ENCODE measurements around the gene ERC1. TPM values are rescaled to one million over a fixed set of nuclear protein-coding genes. Genes with fewer than 3 reads are reported as not detected.

Gene ERC1
- polyA plus RNA-seq, 1 donor from 2014 or later: 7.1 TPM

DNA sequence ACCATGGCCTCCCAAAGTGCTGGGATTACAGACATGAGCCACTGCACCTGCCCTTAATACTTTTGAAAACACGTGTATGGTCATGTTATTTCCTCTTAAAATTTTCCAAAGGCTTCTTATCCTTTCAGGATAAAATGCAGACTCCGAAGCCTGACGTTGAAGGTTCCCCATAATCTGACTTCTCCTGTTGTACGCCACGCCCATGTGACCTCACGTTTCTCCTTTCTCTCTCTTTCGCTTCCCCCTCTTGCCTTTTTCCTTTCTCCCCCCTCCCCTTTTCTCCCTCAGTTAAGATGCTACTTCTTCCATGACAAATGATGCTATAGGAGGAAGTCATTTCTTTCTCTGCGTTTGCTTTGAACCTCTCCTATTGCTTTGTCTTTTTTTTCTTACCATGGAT lies 337.4 kb downstream of the ERC1 start:
- H3K27ac ChIP-seq (ENCODE audit: low read length): no peak overlapping the region
- H4K20me1 ChIP-seq (ENCODE audit: insufficient read depth): no peaks in the 10 kb centered on the region
- no peaks in the 10 kb centered on the region for H3K79me2 ChIP-seq (replicated peaks; ENCODE audit: insufficient read depth, low read length)
- H3K9ac ChIP-seq (ENCODE audit: low read length): no peak overlapping the region
- no peaks in the 10 kb centered on the region for H3K9me2 ChIP-seq (ENCODE audit: insufficient read depth, low read length)
- H2AFZ ChIP-seq (ENCODE audit: low read depth, low read length): no peak overlapping the region
- H3F3A ChIP-seq (ENCODE audit: insufficient read depth, low read length, poor library complexity, severe bottlenecking): no peaks in the 10 kb centered on the region
- no peaks in the 10 kb centered on the region for H3K36me3 ChIP-seq (ENCODE audit: insufficient read depth, low read length)
- no peaks in the 10 kb centered on the region for H3K9me3 ChIP-seq (ENCODE audit: low read length)
- no peaks in the 10 kb centered on the region for H3K27me3 ChIP-seq (ENCODE audit: insufficient read depth, low read depth, low read length)
- TF ChIP-seq REST (IDR thresholded peaks at IDR 0.05; ENCODE audit: borderline replicate concordance) (no peak), TAF1 (IDR thresholded peaks at IDR 0.05; ENCODE audit: low read depth) (no peak), SMC3 (conservative IDR thresholded peaks at IDR 0.05; ENCODE audit: poor library complexity) (no peak), EP300 (conservative IDR thresholded peaks at IDR 0.05; ENCODE audit: poor library complexity, severe bottlenecking) (no peak), POLR2AphosphoS5 (IDR thresholded peaks at IDR 0.05) (no peak), MXI1 (conservative IDR thresholded peaks at IDR 0.05; ENCODE audit: poor library complexity, severe bottlenecking) (no peak), EZH2 (IDR thresholded peaks at IDR 0.05; ENCODE audit: borderline replicate concordance, insufficient read depth, low read length, poor library complexity, severe bottlenecking) (no peak), RAD21 (conservative IDR thresholded peaks at IDR 0.05) (no peak)
- TF ChIP-seq, protein P1, sequence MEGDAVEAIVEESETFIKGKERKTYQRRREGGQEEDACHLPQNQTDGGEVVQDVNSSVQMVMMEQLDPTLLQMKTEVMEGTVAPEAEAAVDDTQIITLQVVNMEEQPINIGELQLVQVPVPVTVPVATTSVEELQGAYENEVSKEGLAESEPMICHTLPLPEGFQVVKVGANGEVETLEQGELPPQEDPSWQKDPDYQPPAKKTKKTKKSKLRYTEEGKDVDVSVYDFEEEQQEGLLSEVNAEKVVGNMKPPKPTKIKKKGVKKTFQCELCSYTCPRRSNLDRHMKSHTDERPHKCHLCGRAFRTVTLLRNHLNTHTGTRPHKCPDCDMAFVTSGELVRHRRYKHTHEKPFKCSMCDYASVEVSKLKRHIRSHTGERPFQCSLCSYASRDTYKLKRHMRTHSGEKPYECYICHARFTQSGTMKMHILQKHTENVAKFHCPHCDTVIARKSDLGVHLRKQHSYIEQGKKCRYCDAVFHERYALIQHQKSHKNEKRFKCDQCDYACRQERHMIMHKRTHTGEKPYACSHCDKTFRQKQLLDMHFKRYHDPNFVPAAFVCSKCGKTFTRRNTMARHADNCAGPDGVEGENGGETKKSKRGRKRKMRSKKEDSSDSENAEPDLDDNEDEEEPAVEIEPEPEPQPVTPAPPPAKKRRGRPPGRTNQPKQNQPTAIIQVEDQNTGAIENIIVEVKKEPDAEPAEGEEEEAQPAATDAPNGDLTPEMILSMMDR (IDR thresholded peaks at IDR 0.05; ENCODE audit: poor library complexity, severe bottlenecking): no peak
- H3K4me3 ChIP-seq (ENCODE audit: low read length): no peak overlapping the region
- H3K4me2 ChIP-seq (ENCODE audit: low read length): no peak overlapping the region

DNA sequence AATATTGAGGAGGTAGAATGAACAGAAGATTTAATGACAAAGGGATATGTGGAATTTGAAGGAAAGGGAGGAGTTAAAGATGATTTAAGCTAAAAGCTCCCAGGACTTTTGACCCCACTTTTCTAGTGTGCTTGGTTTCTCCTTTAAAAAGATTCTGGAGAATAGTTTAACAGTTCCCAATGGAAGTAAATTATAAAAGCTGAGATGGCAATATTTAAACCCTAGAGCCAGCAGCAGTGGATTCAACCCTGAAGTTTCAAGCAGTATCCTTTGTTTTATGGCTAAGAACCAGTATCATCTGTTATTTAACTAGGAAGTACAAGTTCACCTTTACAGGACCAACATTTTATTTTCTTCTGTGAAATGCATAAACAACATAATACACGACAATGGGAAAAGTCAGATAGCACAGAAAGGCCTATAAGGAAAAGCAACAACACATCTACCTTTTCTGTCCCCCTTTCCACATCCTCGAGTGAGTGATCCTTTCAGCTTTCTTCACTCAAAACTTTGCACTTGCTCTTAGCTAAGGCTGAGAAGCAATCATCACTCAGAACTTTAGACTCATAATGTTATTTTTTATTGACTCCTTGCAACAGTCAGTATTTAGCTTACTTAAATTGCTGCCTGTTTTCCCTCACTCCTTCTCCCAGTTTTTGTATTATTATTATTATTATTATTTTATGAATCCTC lies 338.9 kb downstream of the ERC1 start:
- H3K9me2 ChIP-seq (ENCODE audit: insufficient read depth, low read length): no peaks in the 10 kb centered on the region
- TF ChIP-seq POLR2AphosphoS5 (IDR thresholded peaks at IDR 0.05): no peak
- TF ChIP-seq, protein P1 (IDR thresholded peaks at IDR 0.05; ENCODE audit: poor library complexity, severe bottlenecking): no peak
- H2AFZ ChIP-seq (ENCODE audit: low read depth, low read length): no peak overlapping the region
- no peaks in the 10 kb centered on the region for H3K9me3 ChIP-seq (ENCODE audit: low read length)
- no peaks in the 10 kb centered on the region for H3K36me3 ChIP-seq (ENCODE audit: insufficient read depth, low read length)
- H3K27ac ChIP-seq (ENCODE audit: low read length): no peak overlapping the region
- H3F3A ChIP-seq (ENCODE audit: insufficient read depth, low read length, poor library complexity, severe bottlenecking): no peaks in the 10 kb centered on the region
- H3K4me3 ChIP-seq (ENCODE audit: low read length): no peak overlapping the region
- no peaks in the 10 kb centered on the region for H4K20me1 ChIP-seq (ENCODE audit: insufficient read depth)
- no peak overlapping the region for H3K9ac ChIP-seq (ENCODE audit: low read length)
- no peaks in the 10 kb centered on the region for H3K79me2 ChIP-seq (replicated peaks; ENCODE audit: insufficient read depth, low read length)
- H3K27me3 ChIP-seq (ENCODE audit: insufficient read depth, low read depth, low read length): no peaks in the 10 kb centered on the region
- H3K4me2 ChIP-seq (ENCODE audit: low read length): no peak overlapping the region

Data from neural cell (in vitro differentiated cells).